DOHH2 (cell line): ENCODE measurements around the gene PCDHB14.
"Not testable (repeated sequence)": the region's sequence is repeated elsewhere in the genome, so short reads cannot be mapped to it uniquely, and the experiment has no call there.

Source experiments
- H3F3A ChIP-seq: fragments of 200-600 bp; sonication (generic), shearing (Covaris generic); 2 replicates; pipeline ENCODE4 v1.6.0; 2016; ENCODE audit warnings: antibody characterized with exemption, mild to moderate bottlenecking; ENCODE audit not compliant: control insufficient read depth, insufficient read depth
- H3K27ac ChIP-seq: fragments of 200-600 bp; sonication (generic); 2 replicates; pipeline ENCODE4 v1.5.1; 2014; ENCODE audit warnings: low read depth, mild to moderate bottlenecking, low read length, moderate library complexity
- H3K27me3 ChIP-seq: fragments of 200-600 bp; sonication (generic); 2 replicates; pipeline ENCODE4 v1.6.1; 2014; ENCODE audit warnings: mild to moderate bottlenecking, low read length, mixed read lengths; ENCODE audit not compliant: control insufficient read depth
- H3K36me3 ChIP-seq: fragments of 200-600 bp; sonication (generic); 2 replicates; pipeline ENCODE4 v1.6.1; 2014; ENCODE audit warnings: mild to moderate bottlenecking, low read length, moderate library complexity, mixed read lengths; ENCODE audit not compliant: control insufficient read depth
- H3K4me1 ChIP-seq: fragments of 200-600 bp; sonication (generic); 2 replicates; pipeline ENCODE4 v1.6.1; 2014; ENCODE audit warnings: mild to moderate bottlenecking, low read length, mixed read lengths; ENCODE audit not compliant: control insufficient read depth
- H3K4me2 ChIP-seq: fragments of 200-600 bp; sonication (generic); 2 replicates; pipeline ENCODE4 v1.6.0; 2014; ENCODE audit warnings: mild to moderate bottlenecking, low read length, moderate library complexity
- H3K4me3 ChIP-seq: fragments of 200-600 bp; sonication (generic); 2 replicates; pipeline ENCODE4 v1.5.1; 2014; ENCODE audit warnings: mild to moderate bottlenecking, low read length, mixed read lengths
- H3K79me2 ChIP-seq: fragments of 200-600 bp; sonication (generic); 2 replicates; pipeline ENCODE4 v1.6.1; 2014; ENCODE audit warnings: mild to moderate bottlenecking, low read length, mixed read lengths; ENCODE audit not compliant: control insufficient read depth
- H3K9me2 ChIP-seq: fragments of 200-600 bp; sonication (generic); replicated peaks from 2 replicates; pipeline ENCODE4 v1.6.1; 2014; ENCODE audit warnings: mild to moderate bottlenecking, low read length, mixed read lengths; ENCODE audit not compliant: control insufficient read depth
- H3K9me3 ChIP-seq: fragments of 200-600 bp; sonication (generic); 2 replicates; pipeline ENCODE4 v1.6.1; 2014; ENCODE audit warnings: antibody characterized with exemption, low read length, mixed read lengths; ENCODE audit not compliant: control insufficient read depth, insufficient read depth
- H4K20me1 ChIP-seq: fragments of 200-600 bp; sonication (generic); 2 replicates; pipeline ENCODE4 v1.6.0; 2014; ENCODE audit warnings: low read depth, mild to moderate bottlenecking, antibody characterized with exemption, low read length, moderate library complexity; ENCODE audit not compliant: control insufficient read depth, insufficient read depth
- CTCF ChIP-seq: fragments of 200-600 bp; sonication (generic); IDR thresholded peaks from one replicate; pipeline ENCODE4 v1.5.1; 2014; ENCODE audit warnings: antibody characterized with exemption, mild to moderate bottlenecking, low read depth, low read length; ENCODE audit not compliant: poor library complexity, severe bottlenecking
- EZH2phosphoT487 ChIP-seq: fragments of 200-600 bp; sonication (generic); IDR thresholded peaks from 2 replicates; pipeline ENCODE4 v1.6.1; 2017; ENCODE audit warnings: borderline replicate concordance, mild to moderate bottlenecking, antibody characterized with exemption, low read length, moderate library complexity, mixed read lengths

The PCDHB14 gene

GRCh38 chr5:141189131-141189530 lies 34.0 kb upstream of the PCDHB14 start:
- H3K27me3 ChIP-seq = not testable (repeated sequence)

GRCh38 chr5:141192110-141192725 lies 30.9 kb upstream of the PCDHB14 start, which contains the start of gene PCDHB10:
Gene PCDHB10 (plus strand): TSS chr5:141192353. CDS start chr5:141192553, 200 bp downstream.
- no peaks in the 10 kb centered on the region; the same call in 1 of the 2 replicates for H3K9me3 ChIP-seq
- no peaks in the 10 kb centered on the region for H3K36me3 ChIP-seq
- H3K79me2 ChIP-seq = no peaks in the 10 kb centered on the region
- no peak within 1 kb of the TSS for H3K4me2 ChIP-seq
- H3K4me1 ChIP-seq = no peaks in the 10 kb centered on the region
- H3K27me3 ChIP-seq = no peaks in the 10 kb centered on the region
- no peak within 1 kb of the TSS for H3K4me3 ChIP-seq
- H3F3A ChIP-seq = no peaks in the 10 kb centered on the region; the same call in 1 of the 2 replicates
- no peak within 1 kb of the TSS for H3K27ac ChIP-seq
- TF ChIP-seq CTCF = peak; percentile 89
- no peak for TF ChIP-seq EZH2phosphoT487
- H3K9me2 ChIP-seq = no peaks in the 10 kb centered on the region
- H4K20me1 ChIP-seq = no peaks in the 10 kb centered on the region

More at GRCh38 chr5:141189131-141189530, 34.0 kb upstream of the PCDHB14 start:
- H3K4me2 ChIP-seq, H3K4me3 ChIP-seq, H3K79me2 ChIP-seq, H3K27ac ChIP-seq, H3K9me3 ChIP-seq, H3K9me2 ChIP-seq, H3K4me1 ChIP-seq, H4K20me1 ChIP-seq, H3K36me3 ChIP-seq, H3F3A ChIP-seq: not testable (repeated sequence)

GRCh38 chr5:141194332-141194731 lies 28.8 kb upstream of the PCDHB14 start:
- H3F3A ChIP-seq, H3K27ac ChIP-seq, H3K79me2 ChIP-seq, H3K9me3 ChIP-seq, H3K27me3 ChIP-seq, H3K4me2 ChIP-seq, H3K4me3 ChIP-seq, H4K20me1 ChIP-seq, H3K36me3 ChIP-seq, H3K4me1 ChIP-seq, H3K9me2 ChIP-seq: not testable (repeated sequence)

- no peak for TF ChIP-seq EZH2phosphoT487
- no peak for TF ChIP-seq CTCF
- no peaks in the 10 kb centered on the region for H3K27me3 ChIP-seq
- H3K4me1 ChIP-seq = no peaks in the 10 kb centered on the region
- H3K27ac ChIP-seq = no peak overlapping the region
- no peak overlapping the region for H3K4me3 ChIP-seq
- no peak overlapping the region for H3K4me2 ChIP-seq
- H4K20me1 ChIP-seq = no peaks in the 10 kb centered on the region
- no peaks in the 10 kb centered on the region; the same call in 1 of the 2 replicates for H3K9me3 ChIP-seq
- no peaks in the 10 kb centered on the region for H3K9me2 ChIP-seq
- no peaks in the 10 kb centered on the region for H3K36me3 ChIP-seq
- no peaks in the 10 kb centered on the region for H3K79me2 ChIP-seq
- no peaks in the 10 kb centered on the region; the same call in 1 of the 2 replicates for H3F3A ChIP-seq
These were observed 26.8 kb upstream of the PCDHB14 start for GRCh38 chr5:141196363-141196762.
